Neural cell (in vitro differentiated cells): ENCODE results near the gene PCED1B.

ENCODE experiments used
- EZH2 ChIP-seq: fragments of 200-600, 300-800 bp; shearing (Covaris generic), sonication (generic); IDR thresholded peaks from 2 replicates; pipeline ENCODE4 v1.6.1; 2014; ENCODE audit warnings: antibody characterized with exemption, low read length, borderline replicate concordance, mild to moderate bottlenecking; ENCODE audit not compliant: insufficient read depth, poor library complexity, severe bottlenecking
- TF ChIP-seq, protein P1 (sequence below): IDR thresholded peaks from 2 replicates; pipeline ENCODE4 v1.6.1; 2012; ENCODE audit warnings: borderline replicate concordance

DNA sequence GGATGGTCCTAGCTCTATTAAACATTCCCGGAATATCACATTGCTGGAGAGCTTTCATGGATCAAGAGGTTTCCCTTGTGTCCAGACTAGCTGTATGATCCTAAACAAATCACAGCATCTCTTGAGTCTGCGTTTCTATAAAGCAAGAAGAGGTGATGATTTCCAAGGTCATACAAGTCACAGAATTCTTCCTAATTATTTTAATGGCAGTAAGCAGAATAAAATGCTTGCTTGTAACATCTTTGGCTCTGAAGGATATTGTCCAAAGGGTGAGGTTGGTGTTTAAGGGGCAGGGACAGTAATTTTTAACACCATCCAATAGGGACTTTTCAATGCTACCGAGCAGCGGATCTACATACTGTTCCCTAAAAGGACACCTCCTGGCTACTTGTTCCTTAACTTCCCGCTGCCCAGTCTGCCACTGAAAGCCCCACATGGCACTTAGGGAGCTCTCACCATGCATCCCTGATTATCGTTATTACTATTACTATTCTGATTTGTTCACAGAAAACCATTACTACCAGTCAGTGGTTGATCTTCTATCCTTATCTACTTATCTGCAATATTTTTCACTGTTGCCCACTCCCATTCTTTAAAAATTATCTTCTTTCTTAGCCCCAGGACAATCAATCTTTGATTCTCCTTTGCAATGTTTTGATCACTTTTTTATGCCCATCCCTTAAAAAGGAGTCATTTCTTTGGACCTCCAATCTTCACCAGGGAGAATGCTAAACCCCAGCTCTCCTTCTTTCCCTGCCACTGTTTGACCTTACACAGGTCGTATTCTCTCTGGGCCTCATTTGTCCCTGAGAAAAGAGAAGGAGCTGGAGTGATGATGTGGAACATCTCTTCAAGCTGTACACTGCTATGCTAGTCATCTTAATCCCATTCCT lies 4.0 kb upstream of the PCED1B start:
- TF ChIP-seq, protein P1, sequence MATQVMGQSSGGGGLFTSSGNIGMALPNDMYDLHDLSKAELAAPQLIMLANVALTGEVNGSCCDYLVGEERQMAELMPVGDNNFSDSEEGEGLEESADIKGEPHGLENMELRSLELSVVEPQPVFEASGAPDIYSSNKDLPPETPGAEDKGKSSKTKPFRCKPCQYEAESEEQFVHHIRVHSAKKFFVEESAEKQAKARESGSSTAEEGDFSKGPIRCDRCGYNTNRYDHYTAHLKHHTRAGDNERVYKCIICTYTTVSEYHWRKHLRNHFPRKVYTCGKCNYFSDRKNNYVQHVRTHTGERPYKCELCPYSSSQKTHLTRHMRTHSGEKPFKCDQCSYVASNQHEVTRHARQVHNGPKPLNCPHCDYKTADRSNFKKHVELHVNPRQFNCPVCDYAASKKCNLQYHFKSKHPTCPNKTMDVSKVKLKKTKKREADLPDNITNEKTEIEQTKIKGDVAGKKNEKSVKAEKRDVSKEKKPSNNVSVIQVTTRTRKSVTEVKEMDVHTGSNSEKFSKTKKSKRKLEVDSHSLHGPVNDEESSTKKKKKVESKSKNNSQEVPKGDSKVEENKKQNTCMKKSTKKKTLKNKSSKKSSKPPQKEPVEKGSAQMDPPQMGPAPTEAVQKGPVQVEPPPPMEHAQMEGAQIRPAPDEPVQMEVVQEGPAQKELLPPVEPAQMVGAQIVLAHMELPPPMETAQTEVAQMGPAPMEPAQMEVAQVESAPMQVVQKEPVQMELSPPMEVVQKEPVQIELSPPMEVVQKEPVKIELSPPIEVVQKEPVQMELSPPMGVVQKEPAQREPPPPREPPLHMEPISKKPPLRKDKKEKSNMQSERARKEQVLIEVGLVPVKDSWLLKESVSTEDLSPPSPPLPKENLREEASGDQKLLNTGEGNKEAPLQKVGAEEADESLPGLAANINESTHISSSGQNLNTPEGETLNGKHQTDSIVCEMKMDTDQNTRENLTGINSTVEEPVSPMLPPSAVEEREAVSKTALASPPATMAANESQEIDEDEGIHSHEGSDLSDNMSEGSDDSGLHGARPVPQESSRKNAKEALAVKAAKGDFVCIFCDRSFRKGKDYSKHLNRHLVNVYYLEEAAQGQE: no peak
- TF ChIP-seq EZH2: no peak
